Measurements from ENCODE around the gene NT5E. TPM values are rescaled to one million over a fixed set of nuclear protein-coding genes. Genes with fewer than 3 reads are reported as not detected.

Gene NT5E
- total and polyA plus RNA-seq, 4 donors, result 19.7 to 68.9 (median 46.9) TPM

- peaks cover 0 to 2% of the 10 kb centered on the region in 2 donors for H3K4me1 ChIP-seq (ENCODE audit: control insufficient read depth in 1 of 2, insufficient read depth in 2 of 2, low read length in 2 of 2)
- H3K27me3 ChIP-seq (ENCODE audit: control insufficient read depth in 1 of 2, insufficient read depth in 2 of 2, low read length in 1 of 2), result no peaks in the 10 kb centered on the region
- H3K36me3 ChIP-seq (ENCODE audit: control insufficient read depth in 1 of 2, insufficient read depth in 2 of 2, low read length in 1 of 2), result no peaks in the 10 kb centered on the region
- WGBS, 2 donors, result 94 to 98% methylated on average over 1 of the region's 1 CpG
- ATAC-seq (ENCODE audit: low FRiP score) (no peak), DNase-seq (no peak)
- no peak overlapping the region for H3K27ac ChIP-seq (ENCODE audit: low read depth in 1 of 2, low read length in 2 of 2)
- H3K4me3 ChIP-seq (ENCODE audit: low read length in 2 of 2), result no peak overlapping the region
- intact Hi-C loops (cut with DNase I), result no loop called here
- H3K9me3 ChIP-seq (ENCODE audit: control insufficient read depth, low read length), result no peaks in the 10 kb centered on the region
Observed at GRCh38 chr6:85544776-85545175, 94.9 kb downstream of the NT5E start.

Other genes with a start within 250 kb of the NT5E start
- gene SNX14, start 143.8 kb downstream of the NT5E start, total RNA-seq, result 10 to 100 TPM; 82.3 to 85.1 TPM
- gene SNX14, start 143.8 kb downstream of the NT5E start, polyA plus RNA-seq, result 10 to 100 TPM; 10.9 to 81.4 TPM
- 100 to 1,000 TPM in 1 of 2 donors, 10 to 100 TPM in 1; 96.4 to 119 TPM for gene SYNCRIP, start 192.8 kb downstream of the NT5E start, total RNA-seq
- 10 to 100 TPM; 35.2 to 54.0 TPM for gene SYNCRIP, start 192.8 kb downstream of the NT5E start, polyA plus RNA-seq

Measured in aorta (tissue), 5 donors.